Natural killer cell treated with Interleukin-12 subunit alpha and Interleukin-12 subunit beta and Interleukin-15 and Interleukin-18, amount 100 ng/mL, for 72 hours (primary cell): ENCODE data around the gene LIX1L. TPM values are rescaled to one million over a fixed set of nuclear protein-coding genes. Genes with fewer than 3 reads are reported as not detected.

ENCODE experiments used
- ATAC-seq, 2 donors: fragments of 150-1000 bp; cut with Tn5 transposase in 1 of 2; sonication (Bioruptor Pico), chemical (Tn5 transposase) in 1 of 2; 2 replicates each; pipeline ENCODE4 v1.10.0; 2021
- DNase-seq: peaks from one replicate; pipeline ENCODE4 v3.0.0; 2022; ENCODE audit warnings: low spot score
- H3K27ac Mint-ChIP-seq, 2 donors: 1 replicate in 1 of 2; 2 replicates in 1 of 2; pipeline ENCODE4 v1.8.0; 2022; ENCODE audit warnings: mixed read lengths in 2 of 2, mild to moderate bottlenecking in 1 of 2, moderate library complexity in 1 of 2
- H3K27me3 Mint-ChIP-seq, 2 donors: 1 replicate in 1 of 2; 2 replicates in 1 of 2; pipeline ENCODE4 v1.8.0; 2022; ENCODE audit warnings: mixed read lengths in 2 of 2
- H3K36me3 Mint-ChIP-seq: one replicate; pipeline ENCODE4 v1.8.0; 2022; ENCODE audit warnings: mixed read lengths
- H3K4me1 Mint-ChIP-seq, 2 donors: 1 replicate in 1 of 2; 2 replicates in 1 of 2; pipeline ENCODE4 v1.8.0; 2022; ENCODE audit warnings: low read depth in 2 of 2, mixed read lengths in 2 of 2, mild to moderate bottlenecking in 1 of 2
- H3K4me3 Mint-ChIP-seq: one replicate; pipeline ENCODE4 v1.8.0; 2022; ENCODE audit warnings: mixed read lengths
- H3K9me3 Mint-ChIP-seq: 2 replicates; pipeline ENCODE4 v1.8.0; 2022; ENCODE audit warnings: mixed read lengths
- total RNA-seq, 2 donors: library from RNA; stranded (reverse); gene quantifications; one replicate each; pipeline ENCODE4 v1.2.3, GENCODE V29; 2022

Gene LIX1L
- total RNA-seq, 2 donors from 2014 or later = 28.8 to 31.3 TPM

GRCh38 chr1:145979746-145980456 is 22.1 kb upstream of the LIX1L start:
- no peak overlapping the region for H3K27ac Mint-ChIP-seq
- H3K9me3 Mint-ChIP-seq = no peaks in the 10 kb centered on the region
- ATAC-seq (peak; percentile 59 to 69), DNase-seq (no peak)
- no peaks in the 10 kb centered on the region for H3K36me3 Mint-ChIP-seq
- peaks cover 25 to 33% of the 10 kb centered on the region in 2 donors for H3K4me1 Mint-ChIP-seq
- H3K27me3 Mint-ChIP-seq = no peaks in the 10 kb centered on the region
- H3K4me3 Mint-ChIP-seq = no peak overlapping the region

GRCh38 chr1:145978854-145979745 is 21.3 kb upstream of the LIX1L start:
- Mint-ChIP-seq H3K4me3 (no peak overlapping the region), H3K9me3 (no peaks in the 10 kb centered on the region), H3K36me3 (no peaks in the 10 kb centered on the region), H3K27me3 (no peaks in the 10 kb centered on the region), H3K27ac (no peak overlapping the region), H3K4me1 (peaks cover 20 to 32% of the 10 kb centered on the region in 2 donors)
- DNase-seq (peak; percentile 93), ATAC-seq (peak; percentile 93)

GRCh38 chr1:145978471-145978853 is 20.6 kb upstream of the LIX1L start:
- Mint-ChIP-seq H3K27ac (no peak overlapping the region), H3K36me3 (no peaks in the 10 kb centered on the region), H3K9me3 (no peaks in the 10 kb centered on the region), H3K4me1 (peaks cover 18 to 26% of the 10 kb centered on the region in 2 donors), H3K27me3 (no peaks in the 10 kb centered on the region), H3K4me3 (no peak overlapping the region)
- ATAC-seq (no peak), DNase-seq (no peak)

GRCh38 chr1:145977486-145978470 is 20.0 kb upstream of the LIX1L start:
- peak; percentile 77 for DNase-seq
- H3K4me1 Mint-ChIP-seq = peaks cover 15 to 19% of the 10 kb centered on the region in 2 donors
- no peaks in the 10 kb centered on the region for H3K36me3 Mint-ChIP-seq
- no peak overlapping the region for H3K4me3 Mint-ChIP-seq
- ATAC-seq = peak; percentile 40 to 46
- no peaks in the 10 kb centered on the region for H3K9me3 Mint-ChIP-seq
- no peaks in the 10 kb centered on the region for H3K27me3 Mint-ChIP-seq
- no peak overlapping the region for H3K27ac Mint-ChIP-seq

GRCh38 chr1:145977016-145977415 is 19.2 kb upstream of the LIX1L start:
- no peaks in the 10 kb centered on the region for H3K9me3 Mint-ChIP-seq
- no peaks in the 10 kb centered on the region for H3K36me3 Mint-ChIP-seq
- H3K27ac Mint-ChIP-seq = no peak overlapping the region
- peaks cover 9 to 16% of the 10 kb centered on the region in 2 donors for H3K4me1 Mint-ChIP-seq
- H3K4me3 Mint-ChIP-seq = no peak overlapping the region
- DNase-seq (no peak), ATAC-seq (no peak)
- no peaks in the 10 kb centered on the region for H3K27me3 Mint-ChIP-seq

- Mint-ChIP-seq H3K9me3 (no peaks in the 10 kb centered on the region), H3K4me1 (peaks cover 3 to 13% of the 10 kb centered on the region in 2 donors), H3K27ac (peak overlapping the region; percentile 56 to 73), H3K4me3 (no peak overlapping the region), H3K27me3 (no peaks in the 10 kb centered on the region), H3K36me3 (no peaks in the 10 kb centered on the region)
- ATAC-seq (no peak), DNase-seq (no peak)
These were observed 17.4 kb upstream of the LIX1L start for GRCh38 chr1:145975216-145975615.

GRCh38 chr1:145974721-145975120 is 16.9 kb upstream of the LIX1L start:
- DNase-seq = no peak
- no peaks in the 10 kb centered on the region for H3K27me3 Mint-ChIP-seq
- H3K4me3 Mint-ChIP-seq = no peak overlapping the region
- peaks cover 5 to 13% of the 10 kb centered on the region in 2 donors for H3K4me1 Mint-ChIP-seq
- ATAC-seq = no peak
- H3K36me3 Mint-ChIP-seq = no peaks in the 10 kb centered on the region
- peak overlapping the region; percentile 56 to 73 for H3K27ac Mint-ChIP-seq
- no peaks in the 10 kb centered on the region for H3K9me3 Mint-ChIP-seq

- Mint-ChIP-seq H3K4me1 (peaks cover 6 to 13% of the 10 kb centered on the region in 2 donors), H3K4me3 (no peak overlapping the region), H3K9me3 (no peaks in the 10 kb centered on the region), H3K27ac (peak overlapping the region in 1 of 2 donors; percentile 16), H3K27me3 (no peaks in the 10 kb centered on the region), H3K36me3 (peaks cover 4% of the 10 kb centered on the region)
- ATAC-seq (no peak), DNase-seq (no peak)
These were observed 14.8 kb upstream of the LIX1L start for GRCh38 chr1:145972580-145972979.

GRCh38 chr1:145967288-145967687 is 9.5 kb upstream of the LIX1L start:
- H3K4me3 Mint-ChIP-seq = no peak overlapping the region
- H3K9me3 Mint-ChIP-seq = no peaks in the 10 kb centered on the region
- H3K27ac Mint-ChIP-seq = peak overlapping the region in 1 of 2 donors; percentile 16
- DNase-seq (no peak), ATAC-seq (no peak)
- H3K4me1 Mint-ChIP-seq = peaks cover 27 to 30% of the 10 kb centered on the region in 2 donors
- peaks cover 8% of the 10 kb centered on the region for H3K36me3 Mint-ChIP-seq
- no peaks in the 10 kb centered on the region for H3K27me3 Mint-ChIP-seq

- ATAC-seq (no peak), DNase-seq (no peak)
- Mint-ChIP-seq H3K27me3 (no peaks in the 10 kb centered on the region), H3K9me3 (no peaks in the 10 kb centered on the region), H3K36me3 (peaks cover 8% of the 10 kb centered on the region), H3K4me1 (peaks cover 44% of the 10 kb centered on the region in 2 donors), H3K4me3 (peak overlapping the region; percentile 87), H3K27ac (peak overlapping the region; percentile 75 to 93)
These were observed 7.4 kb upstream of the LIX1L start for GRCh38 chr1:145965119-145965744.

GRCh38 chr1:145964328-145965118 is 6.7 kb upstream of the LIX1L start, which contains the start of the genes ANKRD34A and POLR3GL:
ANKRD34A (minus strand) TSS chr1:145964575; CDS start chr1:145961759, 2,816 bp downstream.
POLR3GL (plus strand) TSS chr1:145964690; CDS start chr1:145974866, 10,176 bp downstream.
- ATAC-seq (peak; percentile 94 to 96), DNase-seq (peak; percentile 95)
- Mint-ChIP-seq H3K4me3 (peak within 1 kb of the TSS; percentile 87), H3K27ac (peak within 1 kb of the TSS; percentile 75 to 93), H3K36me3 (peaks cover 8% of the 10 kb centered on the region), H3K4me1 (peaks cover 46 to 47% of the 10 kb centered on the region in 2 donors), H3K27me3 (no peaks in the 10 kb centered on the region), H3K9me3 (no peaks in the 10 kb centered on the region)
